Measurements from ENCODE around the gene TCEA2. TPM values are rescaled to one million over a fixed set of nuclear protein-coding genes. Genes with fewer than 3 reads are reported as not detected.

Gene TCEA2
- total and polyA plus RNA-seq, 2 of the 13 experiments (the other 11 are each of a cell fraction or from before 2014, with no cell fraction given) = 28.1 to 33.7 TPM

- TF ChIP-seq ZNF687 (CRISPR knock-in tag; IDR thresholded peaks at IDR 0.05) (peak; percentile 36), DR1 (CRISPR knock-in tag; IDR thresholded peaks at IDR 0.05) (no peak), ZNF878 (CRISPR knock-in tag; IDR thresholded peaks at IDR 0.05) (no peak), CSRNP1 (CRISPR knock-in tag; IDR thresholded peaks at IDR 0.05) (no peak), ZNF20 (CRISPR knock-in tag; IDR thresholded peaks at IDR 0.05) (no peak), ZNF772 (CRISPR knock-in tag; IDR thresholded peaks at IDR 0.05) (no peak), ZNF770 (CRISPR knock-in tag; IDR thresholded peaks at IDR 0.05) (no peak), ZNF18 (CRISPR knock-in tag; IDR thresholded peaks at IDR 0.05; ENCODE audit: insufficient replicate concordance) (no peak), KDM5A (IDR thresholded peaks at IDR 0.05; ENCODE audit: borderline replicate concordance, low read length) (no peak), AKAP8 (CRISPR knock-in tag; IDR thresholded peaks at IDR 0.05) (no peak), ZSCAN22 (CRISPR knock-in tag; IDR thresholded peaks at IDR 0.05) (no peak), NR2F6 (IDR thresholded peaks at IDR 0.05) (no peak), NR2F6 (CRISPR knock-in tag; IDR thresholded peaks at IDR 0.05) (no peak), NFE2 (CRISPR knock-in tag; IDR thresholded peaks at IDR 0.05) (no peak), ZNF263 (CRISPR knock-in tag; IDR thresholded peaks at IDR 0.05) (peak; percentile 59), ZNF619 (CRISPR knock-in tag; IDR thresholded peaks at IDR 0.05) (no peak), ZNF552 (CRISPR knock-in tag; IDR thresholded peaks at IDR 0.05; ENCODE audit: borderline replicate concordance) (no peak), TBX2 (CRISPR knock-in tag; IDR thresholded peaks at IDR 0.05; ENCODE audit: borderline replicate concordance) (peak; percentile 31; the same call in 1 of the 2 replicates), ZBTB7B (CRISPR knock-in tag; IDR thresholded peaks at IDR 0.05) (peak; percentile 59; the same call in 1 of the 2 replicates), ZSCAN20 (CRISPR knock-in tag; IDR thresholded peaks at IDR 0.05; ENCODE audit: borderline replicate concordance) (no peak), ZNF746 (CRISPR knock-in tag; IDR thresholded peaks at IDR 0.05) (no peak), ASH2L (IDR thresholded peaks at IDR 0.05; ENCODE audit: insufficient read length, low read depth, low read length) (no peak)
Observed at GRCh38 chr20:64093013-64093503, 30.1 kb downstream of the TCEA2 start (continued).
